ENCODE measurements around the gene SGIP1. TPM values are rescaled to one million over a fixed set of nuclear protein-coding genes. Genes with fewer than 3 reads are reported as not detected.

Gene SGIP1
- total RNA-seq, 4 donors from 2014 or later, result 3.9 to 14.7 (median 6.5) TPM

DNA sequence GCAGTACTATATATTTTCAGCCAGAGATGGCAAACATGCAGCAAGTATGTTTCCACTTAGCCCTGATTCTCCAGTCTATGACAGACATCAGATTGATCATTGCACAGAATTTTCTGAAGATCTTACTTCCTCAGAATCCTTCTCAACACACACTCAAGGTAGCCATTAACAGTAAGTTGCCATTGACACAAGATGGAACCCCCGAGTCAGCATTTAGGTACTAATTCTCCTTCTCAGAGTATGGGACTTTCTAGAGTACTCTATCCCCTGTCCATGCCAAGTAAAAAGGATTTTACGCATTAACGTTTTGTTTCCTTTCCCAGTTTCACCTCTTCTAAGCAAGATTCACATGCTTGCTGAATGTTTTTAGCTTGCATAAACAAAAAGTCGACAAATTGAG, 63.5 kb downstream of the SGIP1 start:
- H3K9me3 ChIP-seq, result peaks cover 0 to 3% (median 0%) of the 10 kb centered on the region in 4 donors
- no peaks in the 10 kb centered on the region for H3K27me3 ChIP-seq
- WGBS, 2 donors, result 84 to 90% methylated on average over 4 of the region's 4 CpGs
- no peak overlapping the region for H3K27ac ChIP-seq
- TF ChIP-seq EP300 (IDR thresholded peaks at IDR 0.05), result no peak
- TF ChIP-seq CTCF (IDR thresholded peaks at IDR 0.05), result no peak
- TF ChIP-seq POLR2A (IDR thresholded peaks at IDR 0.05), result no peak
- DNase-seq (ENCODE audit: low spot score in 2 of 2), result no peak
- H3K36me3 ChIP-seq, result no peaks in the 10 kb centered on the region
- no peaks in the 10 kb centered on the region for H3K4me1 ChIP-seq
- no peak overlapping the region for H3K4me3 ChIP-seq

DNA sequence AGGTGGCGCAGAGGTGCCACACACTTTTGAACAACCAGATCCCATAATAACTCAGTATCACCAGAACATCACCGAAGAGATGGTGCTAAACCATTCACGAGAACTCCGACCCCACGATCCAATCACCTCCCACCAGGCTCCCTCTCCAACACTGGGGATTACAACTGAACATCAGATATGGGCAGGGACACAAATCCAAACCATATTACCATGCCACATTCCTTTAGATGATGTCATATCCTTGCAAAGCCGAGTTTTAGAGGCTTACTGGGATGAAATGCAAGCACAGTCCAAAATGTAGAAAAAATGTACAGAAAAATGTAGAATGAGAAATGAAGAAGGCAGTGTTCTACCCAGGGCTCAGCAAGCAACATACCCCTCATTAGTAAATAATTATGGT, 64.7 kb downstream of the SGIP1 start:
- H3K36me3 ChIP-seq, result no peaks in the 10 kb centered on the region
- H3K27me3 ChIP-seq, result no peaks in the 10 kb centered on the region
- no peak overlapping the region for H3K27ac ChIP-seq
- H3K4me3 ChIP-seq, result no peak overlapping the region
- H3K9me3 ChIP-seq, result peaks cover 0 to 3% (median 0%) of the 10 kb centered on the region in 4 donors
- DNase-seq (ENCODE audit: low spot score in 2 of 2), result no peak
- 70 to 76% methylated on average over 6 of the region's 6 CpGs for WGBS, 2 donors
- TF ChIP-seq EP300 (IDR thresholded peaks at IDR 0.05) (no peak), CTCF (IDR thresholded peaks at IDR 0.05) (no peak), POLR2A (IDR thresholded peaks at IDR 0.05) (no peak)
- H3K4me1 ChIP-seq, result no peaks in the 10 kb centered on the region

- Histone ChIP-seq H3K27ac (no peak overlapping the region), H3K9me3 (peaks cover 0 to 3% (median 0%) of the 10 kb centered on the region in 4 donors), H3K27me3 (no peaks in the 10 kb centered on the region), H3K4me3 (no peak overlapping the region), H3K36me3 (no peaks in the 10 kb centered on the region), H3K4me1 (no peaks in the 10 kb centered on the region)
- WGBS, 2 donors, result 48 to 65% methylated on average over 3 of the region's 3 CpGs
- no peak for TF ChIP-seq EP300 (IDR thresholded peaks at IDR 0.05)
- TF ChIP-seq POLR2A (IDR thresholded peaks at IDR 0.05), result no peak
- TF ChIP-seq CTCF (IDR thresholded peaks at IDR 0.05), result no peak
- no peak for DNase-seq (ENCODE audit: low spot score in 2 of 2)
Observed at GRCh38 chr1:66599346-66599745, 65.4 kb downstream of the SGIP1 start.

GRCh38 chr1:66599899-66600737, 66.2 kb downstream of the SGIP1 start:
- Histone ChIP-seq H3K36me3 (no peaks in the 10 kb centered on the region), H3K9me3 (peaks cover 0 to 3% (median 0%) of the 10 kb centered on the region in 4 donors), H3K27ac (no peak overlapping the region), H3K4me3 (no peak overlapping the region), H3K4me1 (no peaks in the 10 kb centered on the region), H3K27me3 (no peaks in the 10 kb centered on the region)
- TF ChIP-seq CTCF (IDR thresholded peaks at IDR 0.05) (no peak), EP300 (IDR thresholded peaks at IDR 0.05) (no peak), POLR2A (IDR thresholded peaks at IDR 0.05) (no peak)
- no peak for DNase-seq (ENCODE audit: low spot score in 2 of 2)
- 61 to 63% methylated on average over 14 of the region's 14 CpGs for WGBS, 2 donors

DNA sequence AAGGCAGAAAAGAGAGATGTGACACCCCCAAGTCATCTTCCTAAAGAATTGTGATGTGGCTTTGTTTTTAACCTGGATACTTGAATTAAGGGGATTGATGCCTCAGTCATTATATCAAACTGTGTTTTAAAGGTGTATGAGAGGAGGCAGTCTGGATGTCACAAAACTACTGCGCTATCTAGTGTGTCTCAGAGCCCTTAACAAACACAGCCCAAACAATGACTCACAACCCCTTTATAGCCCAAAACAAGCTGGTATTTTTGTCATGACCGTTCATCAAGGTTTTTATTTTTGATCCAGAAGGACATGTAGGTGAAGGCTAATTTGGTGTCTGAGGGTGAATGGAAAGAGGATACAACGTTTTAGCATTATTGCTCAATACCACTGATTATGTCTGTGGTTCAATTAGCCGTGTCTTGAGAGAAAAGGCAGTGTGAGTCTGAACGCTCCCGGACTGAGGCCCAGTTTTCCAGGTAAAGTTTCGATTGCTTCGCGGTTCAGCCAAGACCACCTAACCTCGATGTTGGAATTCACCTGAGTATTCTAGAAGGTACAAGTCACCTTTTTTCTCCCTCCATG, 71.6 kb downstream of the SGIP1 start:
- 86 to 87% methylated on average over 10 of the region's 10 CpGs for WGBS, 2 donors
- TF ChIP-seq CTCF (IDR thresholded peaks at IDR 0.05) (no peak), POLR2A (IDR thresholded peaks at IDR 0.05) (no peak), EP300 (IDR thresholded peaks at IDR 0.05) (no peak)
- no peaks in the 10 kb centered on the region for H3K36me3 ChIP-seq
- no peaks in the 10 kb centered on the region for H3K4me1 ChIP-seq
- H3K4me3 ChIP-seq, result no peak overlapping the region
- no peak overlapping the region for H3K27ac ChIP-seq
- no peaks in the 10 kb centered on the region for H3K27me3 ChIP-seq
- no peak for DNase-seq (ENCODE audit: low spot score in 2 of 2)
- no peaks in the 10 kb centered on the region for H3K9me3 ChIP-seq
